Gastrocnemius medialis (tissue), 4 donors: ENCODE data around the gene MNX1. TPM values are rescaled to one million over a fixed set of nuclear protein-coding genes. Genes with fewer than 3 reads are reported as not detected.

Experiments used
- ATAC-seq, 2 donors: fragments of 150-250 bp; one replicate each; pipeline ENCODE4 v1.9.1; 2016
- DNase-seq, 2 donors: peaks; one replicate each; pipeline ENCODE4 v3.0.0-alpha.2; 2019
- H3K27ac ChIP-seq, 4 donors: fragments of 200-600 bp; sonication (generic); 1 replicate in 1 of 4; 2 replicates in 3 of 4; pipeline ENCODE4 v1.5.1; 2016 to 2018; ENCODE audit warnings: mild to moderate bottlenecking in 2 of 4, moderate library complexity in 1 of 4
- H3K27me3 ChIP-seq, 3 donors: fragments of 200-600 bp; sonication (generic) in 2 of 3; 1 replicate in 1 of 3; 2 replicates in 2 of 3; pipeline versions ENCODE4 v1.5.1 to v1.6.0; 2016 to 2019; ENCODE audit warnings: mild to moderate bottlenecking in 1 of 3, moderate library complexity in 1 of 3
- H3K36me3 ChIP-seq, 2 donors: fragments of 200-600 bp; sonication (generic) in 1 of 2; one replicate each; pipeline ENCODE4 v1.5.1; 2017 to 2018
- H3K4me1 ChIP-seq, 2 donors: fragments of 200-600 bp; sonication (generic) in 1 of 2; one replicate each; pipeline ENCODE4 v1.5.1; 2016 to 2017; ENCODE audit warnings: mild to moderate bottlenecking in 2 of 2
- H3K4me3 ChIP-seq, 4 donors: fragments of 200-600 bp; sonication (generic) in 3 of 4; 1 replicate in 1 of 4; 2 replicates in 3 of 4; pipeline ENCODE4 v1.5.1; 2016 to 2019; ENCODE audit warnings: mild to moderate bottlenecking in 2 of 4
- H3K9me3 ChIP-seq, 3 donors: fragments of 200-600 bp; sonication (generic) in 2 of 3; 1 replicate in 1 of 3; 2 replicates in 2 of 3; pipeline ENCODE4 v1.5.1; 2016 to 2019
- CTCF ChIP-seq, 5 experiments: fragments of 450-650 bp in 3 of 5; fragments of 200-600 bp in 2 of 5; sonication (generic) in 2 of 5; IDR thresholded peaks in 4 of 5; conservative IDR thresholded peaks in 1 of 5; 1 replicate in 4 of 5; 2 replicates in 1 of 5; pipeline ENCODE4 v1.5.1; 2016 to 2019; ENCODE audit warnings: antibody characterized with exemption in 5 of 5, mild to moderate bottlenecking in 3 of 5, moderate library complexity in 3 of 5
- POLR2A ChIP-seq, 2 donors: fragments of 450-650 bp; IDR thresholded peaks; one replicate each; pipeline ENCODE4 v1.6.1; 2017; ENCODE audit warnings: antibody characterized with exemption in 2 of 2, mild to moderate bottlenecking in 2 of 2, moderate library complexity in 2 of 2
- in situ Hi-C, 4 donors: fragments of 200-750 bp; cut with MboI; loops; one replicate each; pipeline versions ENCODE4 v1.15.0 to v1.8.0; 2017; ENCODE audit warnings: low sequenced_read_pairs in 4 of 4
- intact Hi-C: fragments of 100-400 bp; cut with DNase I; formaldehyde crosslinking; loops from one replicate; pipeline ENCODE4 v1.15.1; 2023; ENCODE audit warnings: low total_unique reads
- total RNA-seq, 4 donors: library from RNA; depleted of rRNA; stranded (reverse); fragments of >200 nt; gene quantifications; one replicate each; pipeline versions ENCODE4 v1.1.0 to v1.2.3, GENCODE V29; 2016

The MNX1 gene
- total RNA-seq, 4 donors from 2014 or later = 0.16 to 0.20 TPM; not detected in 2

DNA sequence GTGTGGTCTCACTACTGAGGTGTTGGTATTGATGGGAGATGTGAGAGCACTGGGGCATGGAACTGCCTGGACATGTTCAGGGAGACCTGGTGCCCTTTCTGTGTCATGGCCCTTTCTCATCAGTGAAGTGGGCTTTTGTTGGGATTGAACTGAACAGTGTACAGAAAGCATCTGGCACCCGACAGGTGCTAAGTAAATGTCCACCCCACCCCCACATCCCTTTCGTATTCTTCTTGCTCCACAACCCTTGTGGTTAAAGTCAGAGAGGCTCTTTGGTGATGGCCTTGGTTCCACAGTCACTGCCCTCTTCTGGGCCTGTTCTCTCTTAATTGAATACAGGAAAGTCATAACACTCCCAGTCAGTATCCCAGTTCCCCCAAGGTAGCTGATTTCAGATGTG lies 55.5 kb downstream of the MNX1 start:
- Histone ChIP-seq H3K4me3 (no peak overlapping the region), H3K9me3 (no peaks in the 10 kb centered on the region), H3K4me1 (peaks cover 19 to 20% of the 10 kb centered on the region in 2 donors), H3K27ac (no peak overlapping the region), H3K36me3 (peaks cover 0 to 62% of the 10 kb centered on the region in 2 donors), H3K27me3 (no peaks in the 10 kb centered on the region)
- no peak for ATAC-seq
- TF ChIP-seq CTCF (IDR thresholded peaks at IDR 0.05 in 4 of 5, conservative IDR thresholded peaks at IDR 0.05 in 1 of 5) (no peak), POLR2A (IDR thresholded peaks at IDR 0.05) (no peak)
- in situ Hi-C loops = loop anchor here (10.0 to 25.0 kb wide), 3 partner anchors 182 to 307 kb away; partner anchors contain the start of gene UBE3C (in 1 of the 4)
- DNase-seq = no peak
- intact Hi-C loops = no loop called here

Other genes with a start within 250 kb of the MNX1 start
- 10 to 100 TPM; 27.9 to 87.0 (median 35.3) TPM for gene LMBR1, start 117.5 kb downstream of the MNX1 start, total RNA-seq
- gene NOM1, start 61.0 kb downstream of the MNX1 start, total RNA-seq = 10 to 100 TPM; 12.9 to 18.0 (median 14.3) TPM
- gene UBE3C, start 128.3 kb upstream of the MNX1 start, total RNA-seq = 100 to 1,000 TPM in 1 of 4 donors, 10 to 100 TPM in 3; 64.4 to 123 (median 76.3) TPM